Left renal cortex interstitium (tissue), 4 donors: Measurements from ENCODE around the gene UQCRC1. TPM values are rescaled to one million over a fixed set of nuclear protein-coding genes. Genes with fewer than 3 reads are reported as not detected.

Experiments used
- DNase-seq, 4 donors: peaks; one replicate each; pipeline ENCODE4 v3.0.0-alpha.2; 2013; ENCODE audit warnings: low read depth in 4 of 4, low spot score in 2 of 4, missing footprints in 1 of 4
- polyA plus RNA-seq, 4 donors: library from polyadenylated mRNA; unstranded; fragments of 120-200 nt; gene quantifications; one replicate each; pipeline ENCODE4 v1.2.1, GENCODE V29; 2013; ENCODE audit not compliant: insufficient read length in 4 of 4

UQCRC1 gene
- polyA plus RNA-seq, 4 donors = 280 to 313 (median 289) TPM

DNA sequence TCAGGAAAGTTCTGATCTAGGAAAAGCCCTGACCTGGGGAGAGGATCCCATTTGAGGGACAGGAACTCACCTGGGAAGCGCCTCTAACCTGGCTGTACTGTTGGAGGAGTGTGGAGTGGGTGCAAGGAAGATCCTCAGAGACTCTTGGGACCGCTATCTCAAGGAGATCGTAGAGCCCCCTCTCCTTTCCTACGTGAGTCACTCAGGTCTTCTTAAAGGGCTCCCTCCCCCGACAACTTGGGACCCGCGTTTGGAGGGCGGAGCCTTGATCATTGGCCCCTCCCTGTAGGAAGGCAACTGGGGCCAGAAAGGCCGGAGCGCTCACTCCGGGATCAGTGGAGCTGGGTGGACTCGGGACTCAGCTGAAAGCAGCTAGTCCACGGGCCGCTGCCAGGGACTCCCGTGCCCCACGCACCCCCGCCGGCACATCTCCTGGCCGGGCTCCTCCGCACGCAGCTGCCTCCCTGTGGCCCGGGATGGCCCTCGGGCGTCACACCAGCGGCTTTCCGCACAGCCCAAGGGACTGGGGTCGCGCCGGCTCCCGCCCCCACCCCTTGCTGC lies 25.3 kb upstream of the UQCRC1 start:
- no peak for DNase-seq

DNA sequence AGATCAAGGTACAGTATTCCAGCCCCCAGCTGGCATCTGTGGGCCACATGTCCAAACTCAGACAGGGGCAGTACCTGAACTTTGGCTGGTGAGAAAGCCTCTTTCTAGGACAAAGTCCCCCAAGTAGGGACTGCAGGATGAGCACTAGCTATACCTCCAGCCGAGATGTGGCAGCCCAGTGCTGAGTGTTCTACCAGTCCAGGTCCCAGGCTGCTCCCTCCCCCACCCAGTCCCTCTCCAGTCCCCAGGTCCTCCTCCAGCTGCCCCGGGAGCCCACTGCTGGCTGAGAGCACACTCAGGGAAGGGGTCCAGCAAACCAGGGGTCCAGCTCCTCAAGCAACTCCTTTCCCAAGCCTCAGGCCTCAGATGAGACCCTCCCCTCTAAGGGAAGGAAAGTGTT lies 24.3 kb upstream of the UQCRC1 start:
- DNase-seq = no peak

DNA sequence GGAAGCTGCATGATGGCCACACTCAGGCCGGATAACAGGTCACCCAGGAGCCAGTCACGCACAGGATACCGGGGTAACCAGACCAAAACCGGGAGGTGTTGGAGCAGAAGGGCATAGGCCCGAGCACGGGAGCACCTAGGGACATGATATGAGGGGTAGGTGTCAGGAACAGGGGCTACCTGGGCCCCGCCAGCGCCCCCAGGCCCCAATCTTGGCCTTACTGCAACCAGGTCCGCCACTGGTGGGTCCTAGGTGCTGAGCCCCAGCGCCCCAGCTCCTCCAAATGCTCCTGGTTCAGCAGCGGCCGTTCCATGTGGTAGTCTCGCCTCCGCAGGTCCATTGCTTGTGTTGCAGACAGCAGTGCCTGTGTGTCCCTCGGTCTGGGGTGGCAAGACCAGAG lies 23.8 kb upstream of the UQCRC1 start:
- DNase-seq = no peak

DNA sequence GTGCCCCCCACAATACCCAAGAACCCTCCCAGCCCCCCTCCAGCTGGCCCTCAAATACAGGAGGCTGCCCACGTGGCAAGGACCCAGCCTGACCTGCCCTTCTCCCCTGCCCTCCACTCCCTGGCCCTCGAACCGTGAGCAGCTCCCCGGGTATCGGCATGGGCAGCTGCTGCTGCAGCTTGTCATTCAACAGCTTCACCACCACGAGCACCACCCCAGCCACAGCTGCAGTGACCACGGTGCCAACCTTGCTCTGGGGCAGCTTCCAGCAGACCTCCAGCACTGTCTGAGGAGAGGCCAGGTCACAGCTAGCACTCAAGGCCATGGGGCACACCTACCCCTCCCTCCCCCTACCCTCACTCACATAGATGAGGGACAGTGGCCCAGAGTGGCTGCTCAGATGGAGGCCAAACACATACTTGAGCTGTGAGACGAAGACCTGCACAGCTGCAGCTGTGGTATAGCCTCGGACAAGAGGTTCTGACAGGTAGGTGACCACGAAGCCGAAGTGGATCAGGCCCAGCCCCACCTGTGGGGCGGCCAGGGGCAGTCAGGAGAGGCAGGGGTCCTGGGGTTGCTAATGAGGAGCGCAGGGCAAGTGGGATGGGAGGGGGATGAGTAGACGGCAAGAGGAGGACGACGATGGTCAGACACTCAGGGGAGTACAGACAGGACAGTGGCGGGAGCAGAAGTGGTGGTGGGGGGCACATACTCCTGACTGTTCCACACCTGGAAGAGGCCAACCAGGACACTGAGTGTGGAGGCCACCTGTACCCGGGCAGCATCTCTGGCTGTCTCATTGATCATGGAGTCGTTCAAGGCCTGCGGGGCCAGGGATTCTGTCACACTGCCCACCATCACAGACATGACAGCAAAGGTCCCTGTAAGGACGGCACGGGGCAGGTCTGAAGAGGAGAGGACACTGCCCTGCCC lies 22.3 kb upstream of the UQCRC1 start:
- DNase-seq = no peak

DNA sequence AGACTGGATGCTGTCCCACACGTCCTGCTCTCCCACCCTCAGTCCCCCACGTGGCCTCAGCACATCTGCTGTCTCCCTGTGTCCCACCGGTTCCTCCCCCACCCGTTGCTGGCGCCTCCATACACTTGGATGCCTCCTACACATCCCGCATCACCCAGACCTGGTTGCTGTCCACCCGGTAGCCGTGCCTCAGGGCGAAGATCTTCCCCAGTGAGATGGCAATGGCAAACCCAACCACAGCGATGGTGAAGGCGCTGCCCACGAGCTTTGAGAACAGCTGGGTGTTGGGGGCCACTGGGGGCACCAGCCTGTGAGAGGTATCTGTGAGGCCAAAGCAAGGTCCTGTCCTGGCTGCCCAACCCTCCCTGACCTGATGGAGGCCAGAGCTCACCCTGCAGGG lies 21.4 kb upstream of the UQCRC1 start:
- DNase-seq = no peak

DNA sequence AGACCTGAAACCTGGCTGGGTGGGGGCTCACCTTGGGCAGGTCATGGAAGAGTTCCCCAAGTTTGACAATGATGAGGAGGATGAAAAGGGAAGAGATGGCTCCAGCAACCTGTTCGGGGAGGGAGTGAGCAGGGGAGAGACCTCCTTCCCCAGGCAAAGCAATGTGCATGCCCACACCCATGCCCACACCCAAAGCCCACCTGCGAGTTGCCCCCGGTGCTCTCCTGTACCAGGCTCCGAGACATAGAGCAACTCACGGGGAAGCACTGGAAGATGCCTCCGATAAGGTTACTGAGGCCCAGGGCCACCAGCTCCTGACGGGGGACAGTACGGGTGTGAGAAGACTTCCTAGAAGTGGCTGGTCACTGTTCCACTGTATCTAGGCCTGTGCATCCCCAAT lies 21.0 kb upstream of the UQCRC1 start:
- DNase-seq = no peak

DNA sequence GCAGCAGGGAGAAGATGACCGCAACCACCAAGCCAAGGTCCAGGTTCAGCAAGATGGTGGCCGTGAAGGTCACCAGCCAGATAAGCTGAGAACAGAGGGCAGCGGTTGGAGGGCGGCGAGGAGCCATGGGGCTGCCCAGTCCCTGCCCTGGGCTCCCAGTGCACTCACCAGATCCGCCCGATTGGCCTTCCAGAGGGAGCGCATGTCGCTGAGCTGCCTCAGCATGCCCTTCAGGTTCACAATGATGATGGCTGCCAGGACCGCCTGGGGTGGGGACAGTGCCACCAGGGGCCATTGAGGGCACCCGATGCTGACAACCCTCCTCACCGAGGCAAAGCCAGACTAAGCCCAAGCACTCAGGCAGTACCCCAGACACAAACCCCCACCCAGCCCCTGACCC lies 20.4 kb upstream of the UQCRC1 start:
- no peak for DNase-seq

DNA sequence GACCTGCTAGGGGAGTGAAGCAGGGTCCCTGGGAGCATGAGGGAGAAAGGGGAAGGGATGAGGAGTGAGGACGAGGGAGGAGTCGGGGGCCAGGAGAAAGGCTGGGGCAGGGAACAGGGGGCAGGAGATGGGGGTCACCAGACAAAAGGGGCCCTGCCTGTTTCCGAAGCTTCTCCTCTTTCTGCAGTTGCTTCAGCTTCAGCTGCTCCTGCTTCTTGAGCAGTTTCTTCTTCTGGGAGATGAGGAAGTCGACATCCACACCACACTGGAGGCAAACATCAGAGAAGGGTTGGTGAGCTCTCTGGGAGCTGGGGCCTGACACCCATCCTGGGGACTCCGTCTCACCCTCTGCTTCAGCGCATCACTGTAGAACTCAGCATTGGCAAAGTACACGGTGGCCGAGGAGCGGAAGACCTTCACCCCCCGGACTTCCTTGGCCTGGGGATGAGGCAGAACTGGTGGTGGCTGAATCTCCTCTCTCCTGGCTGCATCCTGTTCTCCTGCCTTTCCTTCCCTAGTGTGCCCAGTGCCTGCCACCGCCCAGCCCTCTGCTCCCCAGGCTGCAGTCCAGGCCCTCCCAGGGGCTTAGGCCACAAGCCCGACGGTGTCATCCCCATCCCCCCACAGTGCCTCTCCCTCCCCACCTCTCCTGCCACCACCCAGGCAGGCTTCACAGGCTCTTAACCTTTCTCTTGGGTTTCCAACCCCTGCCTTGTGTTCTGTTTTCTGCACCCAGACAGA lies 19.0 kb upstream of the UQCRC1 start:
- no peak for DNase-seq

DNA sequence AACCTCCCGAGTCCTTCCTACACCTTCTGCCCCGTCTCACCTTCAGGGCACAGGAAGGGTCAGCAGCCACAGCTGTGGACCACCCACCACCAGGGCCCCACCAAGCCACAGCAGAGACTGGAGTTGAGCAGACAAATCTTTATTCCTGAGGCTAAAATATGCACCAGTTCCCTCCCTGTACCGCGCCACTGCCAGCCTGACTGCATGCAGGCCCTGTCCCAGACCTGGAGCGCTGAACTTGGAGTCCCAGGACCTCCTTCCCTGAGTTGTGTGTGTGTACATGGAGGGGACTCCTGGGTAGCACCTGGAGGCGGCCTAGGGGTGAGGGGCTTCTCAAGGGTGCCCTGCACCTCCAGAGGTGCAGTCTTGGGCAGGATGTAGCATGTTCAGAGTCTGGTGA lies 16.2 kb upstream of the UQCRC1 start:
- DNase-seq = no peak

DNA sequence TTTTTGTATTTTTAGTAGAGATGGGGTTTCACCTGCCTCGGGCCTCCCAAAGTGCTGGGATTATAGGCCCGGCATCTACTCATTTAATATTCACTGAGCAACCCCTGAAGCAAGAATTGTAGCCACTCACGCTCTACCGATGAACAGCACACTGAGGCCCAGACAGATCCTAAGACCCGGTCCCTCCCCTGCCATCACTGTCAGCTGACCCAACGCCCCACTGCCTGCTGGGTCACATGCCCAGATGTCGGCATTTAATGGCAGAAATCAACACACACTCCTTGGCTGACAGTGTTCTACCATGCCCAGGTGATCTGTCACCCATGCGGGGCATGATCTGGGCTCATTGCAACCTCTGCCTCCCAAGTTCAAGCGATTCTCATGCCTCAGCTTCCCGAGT lies 15.3 kb upstream of the UQCRC1 start:
- DNase-seq = no peak

DNA sequence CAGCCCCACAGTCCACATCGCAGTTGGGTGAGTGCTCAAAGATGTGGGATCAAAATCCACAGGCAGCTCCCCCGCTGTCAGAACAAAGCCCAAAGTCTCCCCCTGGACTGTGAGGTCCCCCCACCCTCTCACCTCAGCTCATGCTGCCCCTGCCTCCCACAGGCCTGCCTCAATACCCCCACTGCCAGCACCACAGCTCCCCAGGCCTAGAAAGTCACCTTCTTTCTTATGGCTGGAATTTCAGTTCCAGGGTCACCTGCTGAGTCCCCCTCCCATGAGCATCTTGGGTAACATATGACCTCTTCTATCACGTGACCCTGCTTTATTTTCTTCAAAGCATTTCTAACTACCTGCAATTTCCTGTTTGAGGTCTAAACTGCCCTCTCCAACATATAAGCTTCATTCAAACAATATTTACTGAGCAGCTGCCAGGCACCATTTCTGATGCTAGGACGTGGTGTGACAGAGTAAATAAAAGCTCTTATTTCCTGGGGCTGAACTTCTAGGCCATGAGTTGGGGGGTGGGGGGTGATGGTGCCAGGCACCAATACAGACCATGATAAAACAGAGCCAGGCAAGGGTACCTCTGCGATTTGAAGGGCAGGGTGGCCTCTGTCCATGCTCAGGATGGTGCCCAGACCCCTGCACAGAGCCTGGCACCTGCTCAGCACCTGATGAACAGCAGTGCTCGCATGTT lies 14.6 kb upstream of the UQCRC1 start:
- DNase-seq = no peak

DNA sequence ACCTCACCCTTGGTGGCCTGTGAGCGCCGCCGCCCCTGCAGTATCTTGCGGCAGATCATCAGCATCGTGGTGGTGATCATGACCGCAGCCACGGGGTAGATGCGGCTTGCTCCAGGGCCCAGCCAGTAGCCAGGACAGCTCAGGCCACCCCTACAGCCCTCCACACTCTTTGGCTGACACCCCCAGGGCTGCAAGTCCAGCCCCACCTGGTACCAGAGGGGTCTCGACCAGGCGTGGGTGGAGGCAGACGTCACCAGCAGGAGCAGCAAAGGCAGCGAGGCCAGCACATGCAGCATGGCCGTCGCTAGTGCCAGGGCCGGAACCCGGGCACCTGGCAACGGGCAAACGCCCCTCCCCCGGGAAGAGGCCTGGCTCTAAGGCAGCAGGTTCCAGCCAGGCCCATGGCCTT lies 12.0 kb upstream of the UQCRC1 start, which contains the start of gene TMEM89:
TSS of gene TMEM89 (minus strand) at position 309 of the 409 bp plus-strand sequence. CDS start at position 296, 13 bp downstream.
- DNase-seq = no peak

DNA sequence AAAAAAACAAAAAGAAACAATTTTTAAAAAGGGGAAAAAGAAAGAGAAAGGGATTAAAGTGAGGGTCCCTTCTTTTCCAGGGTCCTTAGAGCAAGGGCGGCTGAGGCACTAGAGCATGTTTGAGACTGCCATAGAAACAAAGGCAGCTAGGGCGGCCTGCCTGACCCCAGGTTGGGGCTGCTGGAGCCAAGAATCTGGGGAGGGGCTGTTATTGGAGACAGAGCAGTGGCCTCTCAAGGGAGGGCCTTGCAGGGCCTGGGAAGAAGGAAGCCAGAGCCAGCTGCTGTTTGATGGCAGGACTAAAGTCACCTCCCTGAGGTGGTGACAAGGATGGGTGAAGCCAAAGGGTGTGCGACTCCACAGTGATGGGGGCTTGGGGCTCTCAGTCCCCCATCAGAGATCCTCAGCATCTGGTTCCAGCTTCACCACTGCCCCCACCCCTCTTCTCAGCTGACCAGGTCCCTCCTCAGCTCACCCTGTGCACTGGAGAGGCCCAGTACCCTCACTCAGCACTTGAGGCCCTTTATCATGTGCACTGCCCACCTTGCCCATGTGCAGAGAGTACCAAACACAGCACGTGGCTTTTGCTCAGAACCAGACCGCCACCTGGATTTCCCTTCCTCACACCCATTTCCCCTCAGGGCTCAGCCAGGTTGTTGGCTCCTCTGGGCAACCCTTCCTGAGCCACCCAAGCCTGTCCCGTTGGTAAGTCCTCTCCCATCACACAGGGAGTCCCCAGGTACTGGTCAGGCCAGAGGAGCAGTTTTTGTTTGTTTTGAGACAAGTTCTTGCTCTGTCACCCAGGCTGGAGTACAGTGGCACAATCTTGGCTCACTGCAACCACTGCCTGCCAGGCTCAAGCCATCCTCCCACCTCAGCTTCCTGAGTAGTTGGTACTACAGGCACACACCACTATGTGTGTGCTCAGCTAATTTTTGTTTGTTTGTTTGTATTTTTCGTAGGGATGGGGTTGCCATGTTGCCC lies 10.4 kb upstream of the UQCRC1 start:
- no peak for DNase-seq

DNA sequence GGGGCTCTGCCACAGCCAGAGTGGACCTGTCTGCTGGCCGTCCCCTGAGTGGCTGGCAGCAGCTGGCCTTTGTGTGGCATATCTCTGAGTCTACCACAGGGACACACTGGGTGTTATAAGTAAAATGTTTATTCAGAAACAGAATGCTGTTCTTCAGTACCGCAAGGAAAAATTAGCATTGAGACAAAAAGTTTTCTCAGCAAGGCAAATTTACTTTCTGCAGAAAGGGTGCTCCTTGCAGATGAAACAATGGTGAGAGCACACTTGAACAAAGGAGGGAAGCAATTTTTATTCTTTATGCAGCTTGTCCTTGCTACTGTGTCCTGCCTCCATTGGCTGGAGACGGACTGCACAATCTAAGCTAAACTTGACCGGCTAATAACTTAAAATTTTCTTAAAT lies 8.1 kb upstream of the UQCRC1 start:
- DNase-seq = no peak

DNA sequence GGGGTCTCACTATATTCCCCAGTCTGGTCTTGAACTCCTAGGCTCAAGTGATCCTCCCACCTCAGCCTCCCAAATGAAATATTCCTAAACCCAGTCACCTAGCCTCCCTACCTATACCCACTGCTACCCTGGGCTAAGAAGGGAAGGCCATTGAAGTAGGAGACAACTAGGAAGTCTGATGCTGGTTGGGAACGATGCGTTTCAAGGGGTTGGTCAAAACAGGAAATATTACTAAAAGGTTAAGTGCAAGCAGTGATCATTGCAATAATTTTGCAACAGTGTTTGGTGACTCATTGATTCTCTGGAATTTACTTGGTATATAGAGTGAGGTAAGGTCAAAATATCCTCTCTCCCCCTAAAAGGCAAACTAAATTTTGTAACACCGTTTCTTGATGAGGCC lies 4.6 kb upstream of the UQCRC1 start:
- no peak for DNase-seq

DNA sequence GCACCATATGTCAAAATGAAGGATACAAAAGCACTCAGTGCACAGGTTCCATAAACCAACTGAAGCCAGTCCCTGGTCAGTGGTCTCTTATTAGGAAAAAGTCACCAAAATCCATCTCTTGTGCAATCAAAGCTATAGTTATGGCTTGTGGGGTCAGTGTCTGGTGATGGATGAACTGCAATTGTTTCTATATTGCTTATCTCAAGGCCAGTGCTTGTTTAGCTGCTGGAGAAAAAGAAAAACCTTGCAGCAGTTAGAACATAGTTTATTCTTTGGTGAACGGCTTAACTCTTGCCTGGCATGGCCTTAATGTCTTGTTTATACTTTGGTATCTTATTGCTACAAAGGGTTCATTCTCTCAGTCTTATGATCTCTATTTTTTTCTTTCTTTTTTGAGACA lies 2.9 kb upstream of the UQCRC1 start:
- no peak for DNase-seq

DNA sequence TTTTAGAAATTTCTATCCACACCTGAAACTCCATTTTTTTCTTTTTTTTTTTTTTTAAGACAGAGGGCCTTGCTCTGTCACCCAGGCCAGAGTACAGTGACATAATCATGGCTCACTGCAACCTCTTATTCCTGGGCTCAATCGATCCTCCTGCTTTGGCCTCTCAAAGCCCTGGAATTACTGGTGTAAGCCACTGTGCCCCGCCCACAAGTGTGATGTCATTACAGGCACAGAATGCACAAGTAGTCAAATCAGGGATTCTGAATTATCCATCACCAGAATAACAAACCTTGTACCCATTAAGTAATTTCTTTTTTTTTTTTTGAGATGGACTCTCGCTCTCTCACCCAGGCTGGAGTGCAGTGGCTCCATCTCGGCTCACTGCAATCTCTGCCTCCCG lies 1.9 kb downstream of the UQCRC1 start:
- no peak for DNase-seq

DNA sequence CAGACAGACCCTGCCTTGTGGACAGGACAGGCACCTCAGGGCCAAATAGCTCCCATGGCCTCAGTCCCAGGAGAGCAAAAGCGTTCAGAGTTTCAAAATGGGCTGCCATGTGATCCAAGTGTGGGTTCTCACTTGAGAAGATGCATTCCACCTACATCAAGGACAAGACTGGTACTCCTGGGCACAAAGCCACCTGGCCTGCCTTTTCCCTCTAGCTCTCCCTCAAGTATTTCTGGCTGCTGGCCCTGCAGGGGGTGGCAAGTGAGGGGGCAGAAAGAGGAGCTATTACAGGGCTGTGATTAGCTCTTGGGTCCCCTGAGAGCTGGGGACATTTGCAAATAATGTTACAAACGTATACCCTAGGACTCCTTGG lies 7.8 kb downstream of the UQCRC1 start:
- DNase-seq = no peak

DNA sequence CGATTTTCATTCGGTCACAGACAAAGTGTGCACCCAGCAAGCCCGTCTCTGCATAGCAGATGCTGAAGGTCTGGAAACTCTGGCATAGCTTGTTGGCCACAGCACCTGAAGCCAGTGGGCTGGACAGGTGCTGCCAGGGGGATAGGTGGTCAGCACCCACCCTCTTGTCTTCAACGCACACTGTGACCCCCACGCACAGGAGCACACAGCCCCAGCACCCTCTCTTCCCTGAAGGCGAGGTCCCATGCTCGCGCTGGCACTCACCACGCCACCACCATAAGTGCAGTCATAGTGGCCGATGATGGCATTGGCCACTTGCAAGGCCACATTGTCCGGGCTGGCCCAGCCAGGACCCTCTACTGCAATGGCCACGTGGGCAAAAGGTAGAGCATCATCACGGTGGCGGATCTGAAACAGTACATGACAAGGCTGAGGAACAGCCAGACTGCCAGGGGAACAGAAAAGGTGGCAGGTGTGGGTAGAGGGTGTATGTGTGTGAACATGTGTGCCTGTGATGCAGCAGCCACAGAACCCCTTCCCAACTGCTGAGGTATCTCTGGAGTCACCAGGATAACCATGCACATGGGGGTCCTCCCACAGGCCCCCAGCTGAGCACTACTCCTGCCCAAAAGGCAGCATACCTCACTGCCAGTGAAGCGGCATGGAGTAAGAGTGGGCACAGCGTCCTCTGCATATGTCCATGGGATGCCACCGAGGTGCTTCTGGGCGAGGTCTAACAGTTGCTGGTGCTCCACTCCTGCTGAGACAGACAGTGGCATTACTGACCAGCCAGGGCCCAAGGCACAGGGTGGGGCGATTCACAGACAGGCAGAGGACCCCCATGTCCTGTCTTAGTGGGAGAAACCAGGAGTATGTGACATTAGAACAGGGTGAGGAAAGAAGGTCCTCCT lies 8.5 kb downstream of the UQCRC1 start:
- DNase-seq = no peak
